Measurements from ENCODE around the gene FAM168A. TPM values are rescaled to one million over a fixed set of nuclear protein-coding genes. Genes with fewer than 3 reads are reported as not detected.

The FAM168A gene
- total RNA-seq, 2 experiments from 2014 or later, result 10.1 to 23.7 TPM

GRCh38 chr11:73518195-73518594 is 79.7 kb downstream of the FAM168A start:
- no peak overlapping the region for H3K4me3 ChIP-seq (ENCODE audit: low read depth, low read length, poor library complexity, severe bottlenecking)
- no peak overlapping the region for H3K4me2 ChIP-seq (ENCODE audit: low read length)
- H4K20me1 ChIP-seq (ENCODE audit: insufficient read depth, low read length), result no peaks in the 10 kb centered on the region
- no peaks in the 10 kb centered on the region for H3K9me3 ChIP-seq (ENCODE audit: low read length)
- peaks cover 14% of the 10 kb centered on the region for H3K4me1 ChIP-seq (ENCODE audit: insufficient read depth, low read length, poor library complexity, severe bottlenecking)
- ChIA-PET CTCF (ENCODE audit: unreplicated experiment) (no interaction called here), POLR2A (interaction anchor here (0.5 kb wide), 1 partner anchor 95 kb away, joined by 5 read pairs; no protein-coding TSS in a partner anchor)
- no peaks in the 10 kb centered on the region for H3K36me3 ChIP-seq (ENCODE audit: insufficient read depth, low read length)
- no peaks in the 10 kb centered on the region for H3K79me2 ChIP-seq (ENCODE audit: insufficient read depth, low read depth, low read length)
- TF ChIP-seq EZH2phosphoT487 (IDR thresholded peaks at IDR 0.05; ENCODE audit: borderline replicate concordance, low read depth, low read length) (no peak), CTCF (conservative IDR thresholded peaks at IDR 0.05; ENCODE audit: low read length) (no peak)
- DNase-seq (ENCODE audit: low spot score), result no peak
- no peak overlapping the region for H2AFZ ChIP-seq (ENCODE audit: low read length)
- H3K27ac ChIP-seq (ENCODE audit: low read depth, low read length, poor library complexity, severe bottlenecking), result no peak overlapping the region
- no TSS peak for BruUV-seq (replicated peaks)
- H3K9me2 ChIP-seq (ENCODE audit: insufficient read depth, low read length), result no peaks in the 10 kb centered on the region
- intact Hi-C loops (cut with micrococcal nuclease; ENCODE audit: unreplicated experiment), result no loop called here

- no peaks in the 10 kb centered on the region for H3K79me2 ChIP-seq (ENCODE audit: insufficient read depth, low read depth, low read length)
- no peak overlapping the region for H3K4me2 ChIP-seq (ENCODE audit: low read length)
- no TSS peak for BruUV-seq (replicated peaks)
- no peak overlapping the region for H3K4me3 ChIP-seq (ENCODE audit: low read depth, low read length, poor library complexity, severe bottlenecking)
- POLR2A ChIA-PET, result no interaction called here
- H2AFZ ChIP-seq (ENCODE audit: low read length), result no peak overlapping the region
- no peaks in the 10 kb centered on the region for H3K9me3 ChIP-seq (ENCODE audit: low read length)
- CTCF ChIA-PET (ENCODE audit: unreplicated experiment), result no interaction called here
- no peak overlapping the region for H3K27ac ChIP-seq (ENCODE audit: low read depth, low read length, poor library complexity, severe bottlenecking)
- no peaks in the 10 kb centered on the region for H3K9me2 ChIP-seq (ENCODE audit: insufficient read depth, low read length)
- intact Hi-C loops (cut with micrococcal nuclease; ENCODE audit: unreplicated experiment), result no loop called here
- H3K36me3 ChIP-seq (ENCODE audit: insufficient read depth, low read length), result no peaks in the 10 kb centered on the region
- no peak for TF ChIP-seq EZH2phosphoT487 (IDR thresholded peaks at IDR 0.05; ENCODE audit: borderline replicate concordance, low read depth, low read length)
- TF ChIP-seq CTCF (conservative IDR thresholded peaks at IDR 0.05; ENCODE audit: low read length), result no peak
- peaks cover 9% of the 10 kb centered on the region for H3K4me1 ChIP-seq (ENCODE audit: insufficient read depth, low read length, poor library complexity, severe bottlenecking)
- H4K20me1 ChIP-seq (ENCODE audit: insufficient read depth, low read length), result no peaks in the 10 kb centered on the region
- DNase-seq (ENCODE audit: low spot score), result no peak
Observed at GRCh38 chr11:73516080-73516479, 81.8 kb downstream of the FAM168A start.

- no peaks in the 10 kb centered on the region for H3K36me3 ChIP-seq (ENCODE audit: insufficient read depth, low read length)
- no peaks in the 10 kb centered on the region for H3K79me2 ChIP-seq (ENCODE audit: insufficient read depth, low read depth, low read length)
- no peak overlapping the region for H2AFZ ChIP-seq (ENCODE audit: low read length)
- H3K4me1 ChIP-seq (ENCODE audit: insufficient read depth, low read length, poor library complexity, severe bottlenecking), result no peaks in the 10 kb centered on the region
- H3K9me3 ChIP-seq (ENCODE audit: low read length), result no peaks in the 10 kb centered on the region
- ChIA-PET POLR2A (interaction anchor here (0.6 kb wide), 1 partner anchor 36 kb away, joined by 4 read pairs; no protein-coding TSS in a partner anchor), CTCF (ENCODE audit: unreplicated experiment) (no interaction called here)
- no peak overlapping the region for H3K4me2 ChIP-seq (ENCODE audit: low read length)
- intact Hi-C loops (cut with micrococcal nuclease; ENCODE audit: unreplicated experiment), result no loop called here
- no peaks in the 10 kb centered on the region for H4K20me1 ChIP-seq (ENCODE audit: insufficient read depth, low read length)
- no peak overlapping the region for H3K4me3 ChIP-seq (ENCODE audit: low read depth, low read length, poor library complexity, severe bottlenecking)
- TF ChIP-seq CTCF (conservative IDR thresholded peaks at IDR 0.05; ENCODE audit: low read length) (no peak), EZH2phosphoT487 (IDR thresholded peaks at IDR 0.05; ENCODE audit: borderline replicate concordance, low read depth, low read length) (no peak)
- no TSS peak for BruUV-seq (replicated peaks)
- DNase-seq (ENCODE audit: low spot score), result no peak
- H3K9me2 ChIP-seq (ENCODE audit: insufficient read depth, low read length), result no peaks in the 10 kb centered on the region
- no peak overlapping the region for H3K27ac ChIP-seq (ENCODE audit: low read depth, low read length, poor library complexity, severe bottlenecking)
Observed at GRCh38 chr11:73513707-73514106, 84.2 kb downstream of the FAM168A start.
